DND-41 (cell line): ENCODE measurements around the gene PC.

ENCODE experiments used
- ATAC-seq: fragments of 200-7000 bp; cut with Tn5 transposase; 3 replicates; pipeline ENCODE4 v1.9.1; 2021; ENCODE audit warnings: low read depth; ENCODE audit not compliant: insufficient read depth
- DNase-seq: peaks from one replicate; pipeline ENCODE4 v3.0.0-alpha.2; 2020
- H2AFZ ChIP-seq: 2 replicates; pipeline ENCODE4 v1.6.0; 2012; ENCODE audit warnings: low read depth, low read length
- H3K27ac ChIP-seq: 2 replicates; pipeline ENCODE4 v1.5.1; 2012; ENCODE audit warnings: low read length, inconsistent platforms
- H3K27me3 ChIP-seq: fragments of 200-600 bp; sonication (generic); 2 replicates; pipeline ENCODE4 v1.6.0; 2012; ENCODE audit warnings: low read length, mild to moderate bottlenecking, inconsistent platforms; ENCODE audit not compliant: insufficient read depth, poor library complexity
- H3K36me3 ChIP-seq: 2 replicates; pipeline ENCODE4 v1.5.1; 2012; ENCODE audit warnings: low read length, inconsistent platforms; ENCODE audit not compliant: insufficient read depth
- H3K4me1 ChIP-seq: 2 replicates; pipeline ENCODE4 v1.5.1; 2012; ENCODE audit warnings: mild to moderate bottlenecking, low read length; ENCODE audit not compliant: insufficient read depth
- H3K4me2 ChIP-seq: 2 replicates; pipeline ENCODE4 v1.6.0; 2012; ENCODE audit warnings: mild to moderate bottlenecking, moderate library complexity, low read length, inconsistent platforms; ENCODE audit not compliant: insufficient read depth
- H3K4me3 ChIP-seq, 2 experiments: fragments of 200-600 bp in 1 of 2; shearing (Covaris generic) in 1 of 2; 2 replicates each; pipeline ENCODE4 v1.5.1; 2012 to 2016; ENCODE audit warnings: inconsistent platforms in 2 of 2, low read length in 2 of 2, mild to moderate bottlenecking in 2 of 2, low read depth in 1 of 2, moderate library complexity in 1 of 2
- H3K79me2 ChIP-seq: 2 replicates; pipeline ENCODE4 v1.6.0; 2012; ENCODE audit warnings: low read length, inconsistent platforms; ENCODE audit not compliant: insufficient read depth
- H3K9ac ChIP-seq: 2 replicates; pipeline ENCODE4 v1.6.0; 2012; ENCODE audit warnings: low read depth, mild to moderate bottlenecking, inconsistent platforms, low read length, moderate library complexity
- H3K9me3 ChIP-seq: 2 replicates; pipeline ENCODE4 v1.5.1; 2012; ENCODE audit warnings: low read length, moderate library complexity, mild to moderate bottlenecking, inconsistent platforms; ENCODE audit not compliant: insufficient read depth, severe bottlenecking
- H4K20me1 ChIP-seq: 2 replicates; pipeline ENCODE4 v1.6.0; 2012; ENCODE audit warnings: low read length; ENCODE audit not compliant: insufficient read depth
- CTCF ChIP-seq: IDR thresholded peaks from 2 replicates; pipeline ENCODE4 v1.5.1; 2012; ENCODE audit warnings: borderline replicate concordance, low read length, moderate library complexity, mild to moderate bottlenecking; ENCODE audit not compliant: poor library complexity, severe bottlenecking; ENCODE audit errors: extremely low read depth
- EZH2 ChIP-seq: IDR thresholded peaks from 3 replicates; pipeline ENCODE4 v1.6.1; 2012; ENCODE audit warnings: borderline replicate concordance, low read depth, mild to moderate bottlenecking, moderate library complexity, low read length, inconsistent platforms; ENCODE audit not compliant: severe bottlenecking

The PC gene

GRCh38 chr11:66891851-66892660 lies 66.1 kb downstream of the PC start:
- Histone ChIP-seq H3K4me1 (no peaks in the 10 kb centered on the region), H3K36me3 (no peaks in the 10 kb centered on the region), H3K27ac (no peak overlapping the region), H3K27me3 (no peaks in the 10 kb centered on the region), H3K4me2 (no peak overlapping the region), H3K4me3 (no peak overlapping the region), H3K9ac (no peak overlapping the region), H3K79me2 (no peaks in the 10 kb centered on the region), H3K9me3 (no peaks in the 10 kb centered on the region), H4K20me1 (no peaks in the 10 kb centered on the region; the same call in 1 of the 2 replicates), H2AFZ (no peak overlapping the region)
- ATAC-seq (no peak), DNase-seq (no peak)
- TF ChIP-seq EZH2 (no peak), CTCF (no peak)

GRCh38 chr11:66889960-66890359 lies 68.2 kb downstream of the PC start:
- Histone ChIP-seq H2AFZ (no peak overlapping the region), H3K9me3 (no peaks in the 10 kb centered on the region), H3K27me3 (no peaks in the 10 kb centered on the region), H3K79me2 (no peaks in the 10 kb centered on the region), H3K4me3 (no peak overlapping the region), H3K27ac (no peak overlapping the region), H3K9ac (no peak overlapping the region), H3K4me2 (no peak overlapping the region), H4K20me1 (no peaks in the 10 kb centered on the region), H3K4me1 (no peaks in the 10 kb centered on the region), H3K36me3 (no peaks in the 10 kb centered on the region)
- TF ChIP-seq CTCF (no peak), EZH2 (no peak)
- ATAC-seq (no peak), DNase-seq (no peak)

GRCh38 chr11:66888282-66888681 lies 69.9 kb downstream of the PC start:
- no peak for ATAC-seq
- TF ChIP-seq CTCF (no peak), EZH2 (no peak)
- Histone ChIP-seq H3K4me2 (no peak overlapping the region), H3K27ac (no peak overlapping the region), H3K27me3 (no peaks in the 10 kb centered on the region), H2AFZ (no peak overlapping the region), H3K36me3 (no peaks in the 10 kb centered on the region), H3K4me1 (no peaks in the 10 kb centered on the region), H4K20me1 (no peaks in the 10 kb centered on the region), H3K4me3 (no peak overlapping the region), H3K79me2 (no peaks in the 10 kb centered on the region), H3K9ac (no peak overlapping the region), H3K9me3 (no peaks in the 10 kb centered on the region)
- no peak for DNase-seq
